Measurements from ENCODE around the gene TPPP2.

DNA sequence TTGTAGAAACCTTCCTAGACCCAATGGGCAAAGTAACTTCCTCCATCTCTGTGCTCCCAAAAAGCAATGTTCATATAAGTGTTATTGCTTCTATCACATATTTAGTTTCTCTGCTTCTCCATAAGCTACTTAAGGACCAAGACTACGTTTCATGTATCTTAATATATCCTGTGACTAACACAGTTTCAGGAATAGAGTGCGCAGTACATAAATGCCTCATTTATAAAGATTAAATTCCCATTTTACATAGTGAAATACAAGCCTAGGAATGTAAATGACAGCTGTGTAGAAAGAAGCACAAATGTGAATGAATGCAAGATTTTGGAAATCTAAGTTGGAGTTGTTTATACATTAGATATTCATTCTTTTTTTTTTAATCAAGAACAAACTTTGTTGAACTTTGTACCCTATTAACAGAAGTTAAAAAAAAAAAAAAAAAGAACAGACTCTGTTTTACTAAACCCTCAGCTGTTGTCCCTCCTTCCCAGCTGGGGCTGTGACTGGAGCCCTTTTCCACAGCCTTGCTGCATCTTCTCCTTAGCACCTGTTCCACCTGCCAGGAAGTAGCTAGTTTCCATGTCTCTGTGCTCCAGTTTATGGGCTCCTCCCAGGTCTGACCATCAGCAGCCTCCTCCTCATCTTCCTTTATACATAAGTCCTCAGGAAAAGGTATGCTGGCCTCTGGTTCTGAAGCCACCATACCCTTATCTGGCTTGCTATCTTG is 47.2 kb upstream of the TPPP2 start:
- TF ChIP-seq MXI1 (IDR thresholded peaks at IDR 0.05; ENCODE audit: borderline replicate concordance, low read depth, low read length): no peak
- TF ChIP-seq CEBPB (IDR thresholded peaks at IDR 0.05; ENCODE audit: low read depth, low read length): no peak
- TF ChIP-seq POLR2A (IDR thresholded peaks at IDR 0.05; ENCODE audit: low read depth, low read length): no peak
- TF ChIP-seq CTCF (conservative IDR thresholded peaks at IDR 0.05; ENCODE audit: low read depth, low read length): no peak
- TF ChIP-seq RFX5 (IDR thresholded peaks at IDR 0.05; ENCODE audit: low read depth, low read length): no peak
- no peak for TF ChIP-seq ELK1 (IDR thresholded peaks at IDR 0.05; ENCODE audit: borderline replicate concordance, low read depth, low read length)
- TF ChIP-seq MAZ (IDR thresholded peaks at IDR 0.05; ENCODE audit: borderline replicate concordance, low read depth, low read length): no peak
- TF ChIP-seq MAFK (IDR thresholded peaks at IDR 0.05; ENCODE audit: low read depth, low read length): no peak
- TF ChIP-seq SMC3 (IDR thresholded peaks at IDR 0.05; ENCODE audit: low read depth, low read length): no peak
- no peak for TF ChIP-seq CHD1 (IDR thresholded peaks at IDR 0.05; ENCODE audit: low read depth, low read length)
- no peak for TF ChIP-seq BHLHE40 (IDR thresholded peaks at IDR 0.05; ENCODE audit: low read depth, low read length)

Data from IMR-90 (cell line).